ENCODE results near the gene MAST3. TPM values are rescaled to one million over a fixed set of nuclear protein-coding genes. Genes with fewer than 3 reads are reported as not detected.
A peak's percentile ranks its signal among the peaks of the same experiment; 100 is the strongest.

The MAST3 gene
- total RNA-seq (2014; rRNA removed; shearing (Covaris generic)) = 8.6 and 13.8 TPM in 2 replicates

GRCh38 chr19:18097217-18097992, at the start of gene MAST3:
TSS of gene MAST3 (plus strand) at chr19:18097778. CDS start at chr19:18097793, 15 bp downstream.
- peak; percentile 75 for DNase-seq (ENCODE audit: low spot score)

DNA sequence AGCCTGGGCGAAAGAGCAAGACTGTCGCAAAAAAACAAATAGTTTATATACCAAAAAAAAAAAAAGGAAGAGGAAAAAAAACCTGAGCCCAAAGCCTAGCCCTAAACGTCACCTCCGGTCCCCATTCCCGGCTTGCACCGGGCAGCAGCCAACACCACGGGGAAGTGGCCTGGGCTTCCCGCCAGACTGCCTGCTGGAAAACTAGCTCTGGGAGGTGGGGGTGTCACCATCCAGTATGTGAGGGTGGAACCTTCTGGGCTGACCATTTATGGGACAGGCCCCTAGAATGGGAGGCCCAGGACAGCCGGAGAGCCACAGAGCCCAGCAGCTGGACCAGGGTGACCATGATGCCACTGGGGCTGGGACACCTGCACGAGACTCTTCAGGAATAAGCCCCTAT, 48.2 kb upstream of the MAST3 start:
- no peak for DNase-seq (ENCODE audit: low spot score)

DNA sequence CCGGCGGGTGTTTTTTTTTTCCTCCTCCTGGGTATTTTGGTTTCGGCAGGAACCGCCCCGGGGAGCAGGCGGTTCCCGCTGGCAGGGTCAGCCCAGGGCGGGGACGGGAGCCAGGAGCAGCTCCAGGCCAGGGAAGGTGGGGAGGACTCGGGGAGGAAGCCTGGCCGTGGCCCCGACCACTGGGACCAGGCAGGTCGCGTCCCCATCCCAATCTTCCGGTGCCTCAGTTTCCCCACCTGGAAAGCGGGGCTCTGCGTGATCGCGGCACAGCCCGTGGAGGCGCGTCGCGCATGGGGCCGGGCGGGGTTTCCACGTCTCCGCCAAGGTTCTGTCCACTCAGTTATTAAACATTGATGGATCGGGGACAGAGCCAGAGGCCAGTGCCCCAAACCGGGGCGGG, 45.7 kb upstream of the MAST3 start:
- no peak for DNase-seq (ENCODE audit: low spot score)

DNA sequence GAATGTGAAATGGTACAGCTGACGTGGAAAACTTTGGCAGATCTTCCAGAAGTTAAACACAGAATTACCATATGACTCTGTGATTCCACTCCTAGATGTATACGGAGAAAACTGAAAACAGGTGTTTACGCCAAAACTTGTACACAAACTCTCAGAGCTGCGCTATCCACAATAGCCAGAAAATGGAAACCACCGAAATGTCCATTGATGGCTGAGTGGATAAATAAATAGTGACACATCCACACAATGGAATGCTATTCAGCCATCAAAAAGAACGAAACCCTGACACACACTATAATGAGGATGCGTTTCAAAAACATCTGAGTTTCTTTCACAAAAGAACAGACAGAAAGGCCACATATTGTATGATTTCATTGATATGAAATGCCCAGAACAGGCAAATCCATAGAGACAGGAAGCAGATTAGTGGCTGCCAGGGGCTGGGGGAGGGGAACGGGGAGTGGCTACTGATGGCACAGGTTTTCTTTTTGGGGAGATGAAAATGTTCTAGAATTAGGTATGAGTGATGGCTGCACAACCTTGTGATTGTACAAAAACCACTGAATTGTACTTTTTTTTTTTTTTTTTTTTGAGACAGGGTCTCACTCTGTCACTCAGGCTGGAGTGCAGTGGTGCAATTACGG, 43.9 kb upstream of the MAST3 start:
- no peak for DNase-seq (ENCODE audit: low spot score)

DNA sequence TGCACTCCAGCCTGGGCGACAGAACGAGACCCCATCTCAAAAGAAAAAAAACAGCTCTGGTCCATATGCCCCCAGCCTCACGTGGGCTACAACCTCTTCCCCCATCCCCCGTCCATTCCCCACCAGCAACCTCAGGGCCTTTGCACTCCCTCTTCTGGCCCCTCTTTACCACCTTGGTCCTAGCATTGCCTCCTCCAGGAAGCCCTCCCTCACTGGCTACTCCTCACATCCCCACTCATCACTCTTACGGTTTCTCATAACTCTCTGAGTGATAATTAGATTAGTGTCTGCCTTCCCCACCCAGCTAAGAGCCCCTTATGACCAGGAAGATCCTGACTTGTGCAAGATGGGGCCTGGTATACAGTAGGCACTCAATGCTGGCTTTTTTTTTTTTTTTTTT, 41.6 kb upstream of the MAST3 start:
- no peak for DNase-seq (ENCODE audit: low spot score)

GRCh38 chr19:18057557-18057956, 40.0 kb upstream of the MAST3 start:
- no peak for DNase-seq (ENCODE audit: low spot score)

DNA sequence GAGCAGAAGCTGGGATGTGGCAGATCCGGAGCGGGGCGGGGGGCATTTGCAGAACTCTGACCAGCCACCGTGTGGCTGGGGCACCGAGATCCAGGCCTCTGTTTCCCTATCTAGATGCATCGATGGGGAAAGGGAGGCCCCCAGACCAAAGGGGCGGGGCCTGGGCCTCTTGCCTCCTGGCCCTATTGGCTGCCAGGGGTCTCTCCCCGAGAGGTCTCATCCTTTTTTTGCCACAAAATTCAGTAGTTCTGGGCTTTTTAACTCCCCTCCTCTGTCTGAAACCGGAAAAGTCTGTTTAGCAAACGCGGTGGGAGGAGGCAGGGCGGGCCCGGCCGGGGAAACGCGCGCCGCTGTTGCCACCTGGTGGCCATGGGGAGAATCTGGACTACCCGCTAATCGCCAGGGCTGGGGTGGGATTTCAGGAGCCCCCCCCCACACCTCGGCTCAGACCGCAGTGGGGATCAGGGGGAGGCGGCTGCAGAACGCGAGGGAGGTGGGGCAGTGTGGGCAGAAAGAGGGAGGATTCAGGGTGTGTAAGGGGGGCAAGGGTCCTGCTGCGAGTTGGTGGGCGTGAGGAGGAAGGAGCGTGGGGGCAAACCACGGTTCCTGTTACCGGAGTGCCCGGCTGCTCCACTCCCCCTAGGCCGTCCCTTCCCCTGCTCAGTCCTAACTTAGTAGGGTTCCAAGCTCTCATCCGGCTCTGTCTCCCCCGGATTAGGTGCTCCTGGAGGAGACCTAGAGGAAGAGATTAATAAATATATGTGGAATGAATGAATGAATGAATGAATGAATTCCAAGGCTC, 39.2 kb upstream of the MAST3 start:
- DNase-seq (ENCODE audit: low spot score) = peak; percentile 62

DNA sequence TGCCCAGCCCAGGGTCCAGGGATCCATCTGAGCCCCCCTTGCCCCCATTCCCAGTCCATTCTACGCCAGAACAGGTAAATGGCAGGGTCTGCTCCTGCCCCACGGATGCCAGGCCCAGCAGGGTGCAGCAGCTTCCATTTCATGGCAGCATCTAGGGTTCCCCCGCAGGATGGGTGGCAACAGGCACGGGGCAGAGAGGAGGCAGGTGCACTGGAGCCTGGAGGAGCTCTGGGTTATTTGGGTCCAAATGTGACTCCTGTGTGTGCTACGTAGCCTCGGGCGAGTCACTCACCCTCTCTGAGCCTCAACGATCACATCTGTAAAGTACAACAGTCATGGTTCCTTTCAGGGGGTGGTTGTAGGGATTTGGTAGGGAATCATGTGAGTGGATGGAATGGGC, 38.3 kb upstream of the MAST3 start:
- no peak for DNase-seq (ENCODE audit: low spot score)

GRCh38 chr19:18059902-18060301, 37.7 kb upstream of the MAST3 start:
- DNase-seq (ENCODE audit: low spot score) = no peak

GRCh38 chr19:18060472-18060871, 37.1 kb upstream of the MAST3 start:
- no peak for DNase-seq (ENCODE audit: low spot score)

DNA sequence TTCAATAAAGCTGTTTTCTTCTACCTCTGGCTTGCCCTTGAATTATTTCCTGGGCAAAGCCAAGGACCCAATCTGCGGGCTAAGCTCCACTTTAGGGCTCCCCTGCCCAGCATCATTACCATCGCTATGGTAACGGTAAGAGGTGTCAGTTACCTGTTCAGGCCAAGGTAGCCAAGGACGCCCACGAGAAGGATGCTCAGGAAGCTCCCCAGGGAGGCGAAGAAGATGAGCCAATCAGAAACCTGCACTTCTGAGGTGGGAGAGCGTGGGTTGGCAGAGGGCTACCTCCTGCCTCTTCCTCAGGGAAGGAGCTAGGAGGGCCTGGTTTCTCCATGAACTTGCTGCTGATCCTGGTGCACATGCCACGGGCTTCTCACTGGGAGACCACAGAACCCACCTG, 35.5 kb upstream of the MAST3 start:
- DNase-seq (ENCODE audit: low spot score) = no peak

DNA sequence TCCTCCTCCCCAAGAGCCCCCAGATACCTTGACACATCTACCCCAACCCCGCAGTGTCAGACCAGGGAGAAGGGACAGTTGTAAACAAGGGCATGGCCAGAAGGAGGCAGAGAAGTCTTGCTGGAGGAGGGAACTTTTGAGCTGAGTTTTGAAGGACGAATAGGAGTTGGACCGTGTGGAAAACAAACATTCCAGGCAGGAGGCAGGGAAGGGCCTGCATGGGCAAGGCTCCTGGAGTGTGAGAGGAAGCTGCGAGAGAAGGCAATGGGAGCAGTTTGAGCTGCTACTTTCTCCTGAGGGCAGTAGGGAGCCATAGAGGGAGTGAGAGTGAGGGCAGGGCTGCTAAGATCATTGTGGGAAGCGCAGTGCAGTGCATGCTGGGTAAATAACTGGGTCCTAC, 34.1 kb upstream of the MAST3 start:
- peak; percentile 41 for DNase-seq (ENCODE audit: low spot score)

DNA sequence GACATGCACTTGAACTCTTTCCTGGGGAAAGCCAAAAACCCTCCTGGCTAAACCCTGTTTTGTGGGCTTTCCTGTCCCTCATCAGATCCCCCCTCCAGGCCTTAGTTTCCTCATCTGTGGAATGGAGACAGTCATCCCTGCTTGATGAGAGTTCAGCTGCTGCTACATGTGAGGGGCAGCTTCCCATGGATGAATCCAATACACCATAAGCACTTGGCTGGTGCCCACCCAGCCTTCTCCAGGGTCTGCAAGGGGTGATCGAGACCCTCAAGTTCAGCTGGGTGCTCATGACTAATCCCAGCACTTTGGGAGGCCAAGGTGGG, 32.4 kb upstream of the MAST3 start:
- no peak for DNase-seq (ENCODE audit: low spot score)

GRCh38 chr19:18068395-18068794, 29.2 kb upstream of the MAST3 start:
- no peak for DNase-seq (ENCODE audit: low spot score)

DNA sequence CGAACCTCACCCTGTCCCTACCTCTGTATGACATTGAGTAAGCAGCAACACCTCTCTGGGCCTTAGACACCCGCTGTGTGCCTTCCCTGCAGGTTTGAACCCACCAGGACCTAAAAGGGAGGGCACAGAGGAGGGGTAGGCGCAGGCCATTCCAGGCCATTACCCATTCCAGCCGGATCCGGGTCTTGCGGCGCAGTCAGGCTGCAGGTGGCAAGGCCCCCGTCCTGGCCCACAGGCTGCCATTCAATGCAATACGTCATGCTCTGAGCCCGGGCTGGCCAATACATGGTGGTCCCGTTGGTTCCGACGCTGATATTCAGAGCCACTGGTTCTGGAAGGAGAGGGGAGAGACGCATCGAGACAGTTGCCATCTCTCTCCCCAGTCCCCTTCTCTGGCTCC, 28.2 kb upstream of the MAST3 start:
- no peak for DNase-seq (ENCODE audit: low spot score)

DNA sequence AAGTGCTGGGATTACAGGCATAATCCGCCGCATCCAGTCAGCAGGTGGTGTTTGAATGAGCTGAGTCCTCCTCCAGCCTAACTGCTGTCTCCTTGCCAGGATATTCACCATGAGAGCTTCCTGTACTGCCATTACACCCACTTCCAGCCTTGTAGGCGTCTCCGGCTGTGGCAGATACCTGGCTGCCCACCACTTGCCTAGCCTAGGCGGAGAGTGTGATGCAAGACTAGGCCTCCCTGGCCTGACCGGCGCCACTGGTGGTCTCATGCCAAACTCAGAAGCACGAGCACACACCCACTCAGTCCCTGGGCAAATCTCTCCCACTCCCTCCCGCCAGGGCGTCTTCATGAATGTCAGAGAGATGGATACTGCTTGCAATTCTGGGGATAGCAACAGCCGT, 27.4 kb upstream of the MAST3 start:
- no peak for DNase-seq (ENCODE audit: low spot score)

GRCh38 chr19:18072335-18072734, 25.2 kb upstream of the MAST3 start:
- DNase-seq (ENCODE audit: low spot score) = no peak

DNA sequence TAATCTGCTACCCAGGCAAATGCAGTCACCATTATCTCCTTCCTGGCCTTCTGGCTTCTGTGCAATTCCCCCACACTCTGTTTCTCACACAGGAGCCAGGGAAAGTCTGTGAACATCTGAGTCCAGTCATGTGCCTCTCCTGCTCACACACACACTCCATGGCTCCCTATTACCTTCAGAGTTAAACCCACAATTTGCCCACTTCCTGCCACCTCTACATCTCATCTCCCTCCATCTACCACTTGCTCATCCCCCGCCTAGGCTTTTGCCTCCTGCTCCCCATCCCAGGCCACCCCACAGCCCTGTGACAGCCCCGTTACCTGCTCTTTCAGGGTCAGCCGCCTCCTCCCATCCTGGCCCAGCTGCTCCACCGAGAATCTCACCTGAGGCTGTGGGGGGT, 24.4 kb upstream of the MAST3 start:
- DNase-seq (ENCODE audit: low spot score) = no peak

GRCh38 chr19:18074192-18074591, 23.4 kb upstream of the MAST3 start:
- peak; percentile 22 for DNase-seq (ENCODE audit: low spot score)

DNA sequence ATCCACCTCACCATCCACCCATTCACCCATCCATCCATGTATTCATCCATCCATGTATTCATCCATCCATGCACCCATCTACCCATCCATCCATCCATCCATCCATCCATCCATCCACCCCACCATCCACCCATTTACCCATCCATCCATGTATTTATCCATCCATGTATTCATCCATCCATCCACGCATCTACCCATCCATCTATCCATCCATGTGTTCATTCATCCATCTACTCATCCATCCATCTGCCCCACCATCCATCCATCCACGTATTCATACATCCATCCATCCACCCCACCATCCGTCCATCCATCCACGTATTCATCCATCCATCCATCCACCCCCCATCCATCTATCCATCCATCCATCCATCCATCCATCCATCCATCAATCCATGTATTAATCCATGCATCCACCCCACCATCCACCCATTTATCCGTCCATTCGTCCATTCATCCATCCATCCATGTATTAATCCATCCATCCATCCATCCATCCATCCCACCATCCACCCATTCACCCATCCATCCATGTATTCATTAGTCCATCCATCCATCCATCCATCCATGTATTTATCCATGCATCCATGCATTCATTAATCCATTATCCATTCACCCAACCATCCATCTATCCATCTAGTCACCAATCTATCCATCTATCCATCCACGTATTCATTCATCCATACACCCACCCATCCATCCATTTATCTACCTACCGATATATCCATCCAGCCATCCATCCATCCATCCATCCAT, 13.5 kb upstream of the MAST3 start:
- DNase-seq (ENCODE audit: low spot score) = no peak

DNA sequence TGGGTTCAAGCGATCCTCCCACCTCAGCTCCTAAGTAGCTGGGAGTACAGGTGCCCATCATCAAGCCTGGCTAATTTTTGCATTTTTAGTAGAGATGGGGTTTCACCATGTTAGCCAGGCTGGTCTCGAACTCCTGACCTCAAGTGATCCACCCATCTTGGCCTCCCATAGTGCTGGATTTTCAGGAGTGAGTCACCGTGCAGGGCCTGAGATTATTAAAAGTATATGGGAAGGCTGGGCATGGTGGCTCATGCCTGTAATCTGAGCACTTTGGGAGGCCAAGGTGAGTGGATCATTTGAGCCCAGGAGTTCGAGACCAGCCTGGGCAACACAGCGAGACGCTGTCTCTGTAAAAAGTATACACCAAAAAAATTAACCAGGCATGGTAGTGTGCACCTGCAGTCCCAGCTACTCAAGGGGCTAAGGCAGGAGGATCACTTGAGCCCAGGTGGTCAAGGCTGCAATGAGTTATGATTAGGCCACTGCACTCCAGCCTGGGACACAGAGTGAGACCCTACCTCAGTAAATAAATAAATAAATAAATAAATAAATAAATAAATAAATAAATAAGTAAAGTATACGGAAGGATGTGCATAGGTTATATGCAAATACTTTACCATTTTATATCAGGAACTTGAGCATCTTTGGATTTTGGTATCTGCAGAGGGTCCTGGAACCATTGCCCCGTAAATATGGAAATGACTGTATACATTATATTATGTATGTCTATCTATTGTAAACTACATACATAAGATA, 11.7 kb upstream of the MAST3 start:
- DNase-seq (ENCODE audit: low spot score) = no peak

Measured in HT-29 (cell line).